OCI-LY7 (cell line): Measurements from ENCODE around the gene MRO. TPM values are rescaled to one million over a fixed set of nuclear protein-coding genes. Genes with fewer than 3 reads are reported as not detected.

Experiments
- BruUV-seq: library from RNA; stranded (reverse); fragments of 400-500 nt; replicated peaks from 2 replicates; lab custom pipeline; 2021; lab: Mats Ljungman, UMichigan
- CTCF ChIA-PET: fragments of 300-600 bp; sonication (Branson Sonifier 250); formaldehyde crosslinking; loops from one replicate; lab custom pipeline; 2022; ENCODE audit warnings: antibody characterized with exemption; ENCODE audit not compliant: unreplicated experiment; lab: Charles Lee
- POLR2A ChIA-PET: fragments of 300-600 bp; sonication (Branson Sonifier 250); formaldehyde crosslinking; loops from one replicate; lab custom pipeline; 2022; ENCODE audit warnings: antibody characterized with exemption; lab: Charles Lee
- DNase-seq: peaks from one replicate; pipeline ENCODE4 v3.0.0-alpha.2; 2015; ENCODE audit warnings: low spot score
- H2AFZ ChIP-seq: fragments of 200-600 bp; sonication (generic), shearing (Covaris generic); 2 replicates; pipeline ENCODE4 v1.6.1; 2014; ENCODE audit warnings: mild to moderate bottlenecking, antibody characterized with exemption, low read length, moderate library complexity
- H3K27ac ChIP-seq: fragments of 200-600 bp; sonication (generic); 2 replicates; pipeline ENCODE4 v1.5.1; 2014; ENCODE audit warnings: mixed run types, low read depth, mild to moderate bottlenecking, moderate library complexity, low read length, inconsistent platforms; ENCODE audit not compliant: poor library complexity, severe bottlenecking
- H3K36me3 ChIP-seq: fragments of 200-600 bp; sonication (generic); 2 replicates; pipeline ENCODE4 v1.6.1; 2014; ENCODE audit warnings: mild to moderate bottlenecking, antibody characterized with exemption, low read length, moderate library complexity, mixed read lengths; ENCODE audit not compliant: insufficient read depth
- H3K4me1 ChIP-seq: fragments of 200-600 bp; sonication (generic); 2 replicates; pipeline ENCODE4 v1.5.1; 2014; ENCODE audit warnings: mild to moderate bottlenecking, low read length; ENCODE audit not compliant: insufficient read depth, poor library complexity, severe bottlenecking
- H3K4me2 ChIP-seq: fragments of 200-600 bp; sonication (generic); 2 replicates; pipeline ENCODE4 v1.6.1; 2014; ENCODE audit warnings: mild to moderate bottlenecking, low read length
- H3K4me3 ChIP-seq: fragments of 200-600 bp; sonication (generic); 2 replicates; pipeline ENCODE4 v1.5.1; 2014; ENCODE audit warnings: mild to moderate bottlenecking, low read depth, low read length; ENCODE audit not compliant: poor library complexity, severe bottlenecking
- H3K79me2 ChIP-seq: fragments of 200-600 bp; sonication (generic); 2 replicates; pipeline ENCODE4 v1.6.1; 2016; ENCODE audit warnings: low read depth, mild to moderate bottlenecking, low read length, moderate library complexity, mixed read lengths; ENCODE audit not compliant: insufficient read depth
- H3K9me2 ChIP-seq: fragments of 200-600 bp; sonication (generic); 2 replicates; pipeline ENCODE4 v1.6.1; 2016; ENCODE audit warnings: mild to moderate bottlenecking, low read length, mixed read lengths; ENCODE audit not compliant: insufficient read depth
- H3K9me3 ChIP-seq: fragments of 200-600 bp; sonication (generic); 2 replicates; pipeline ENCODE4 v1.6.1; 2014; ENCODE audit warnings: mild to moderate bottlenecking, mixed run types, low read length, mixed read lengths
- H4K20me1 ChIP-seq: fragments of 200-600 bp; sonication (generic); 2 replicates; pipeline ENCODE4 v1.6.1; 2014; ENCODE audit warnings: mild to moderate bottlenecking, antibody characterized with exemption, low read length, moderate library complexity, mixed read lengths; ENCODE audit not compliant: insufficient read depth
- EZH2phosphoT487 ChIP-seq: fragments of 200-600 bp; sonication (generic); IDR thresholded peaks from 2 replicates; pipeline ENCODE4 v1.6.1; 2018; ENCODE audit warnings: low read depth, borderline replicate concordance, mild to moderate bottlenecking, mixed run types, antibody characterized with exemption, low read length, moderate library complexity, mixed read lengths
- intact Hi-C: fragments of 100-400 bp; cut with micrococcal nuclease; formaldehyde crosslinking; loops from one replicate; pipeline ENCODE4 v1.10.0; 2022; ENCODE audit not compliant: unreplicated experiment
- total RNA-seq, 2 experiments: library from RNA; depleted of rRNA in 1 of 2; stranded (reverse); fragments of >200 nt in 1 of 2; shearing (Covaris generic) in 1 of 2; gene quantifications; 2 replicates each; pipeline ENCODE4 v1.2.3, GENCODE V29; 2014 to 2022
- TF ChIP-seq, protein P1 (sequence below): fragments of 200-600 bp; sonication (generic); conservative IDR thresholded peaks from 2 replicates; pipeline ENCODE4 v1.5.1; 2014; ENCODE audit warnings: mild to moderate bottlenecking, antibody characterized with exemption, low read length, moderate library complexity, mixed read lengths

Gene MRO
- total RNA-seq, 2 experiments from 2014 or later, result 0.22 to 0.46 TPM

DNA sequence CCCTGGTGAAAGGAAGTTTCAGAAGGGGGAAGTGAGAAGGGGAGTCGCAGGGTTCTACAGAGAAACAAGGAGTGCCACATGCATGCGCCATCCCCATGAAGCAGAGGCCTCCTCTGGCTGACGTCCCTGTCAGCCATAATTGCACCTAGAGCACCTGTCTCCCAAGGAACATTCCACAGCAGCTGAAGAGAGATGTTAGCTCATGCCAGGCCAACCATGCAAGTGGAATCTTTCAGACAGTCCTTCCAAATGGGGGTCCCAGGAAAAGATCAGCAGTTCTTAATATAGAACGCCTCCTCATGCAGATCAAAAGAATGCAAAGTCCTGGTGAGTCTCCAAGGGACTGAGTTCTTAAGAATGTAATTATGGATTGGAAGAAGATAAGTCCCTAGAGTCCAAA lies 29.6 kb downstream of the MRO start:
- H3K9me2 ChIP-seq, result no peaks in the 10 kb centered on the region
- BruUV-seq, result no TSS peak
- CTCF ChIA-PET, result no interaction called here

DNA sequence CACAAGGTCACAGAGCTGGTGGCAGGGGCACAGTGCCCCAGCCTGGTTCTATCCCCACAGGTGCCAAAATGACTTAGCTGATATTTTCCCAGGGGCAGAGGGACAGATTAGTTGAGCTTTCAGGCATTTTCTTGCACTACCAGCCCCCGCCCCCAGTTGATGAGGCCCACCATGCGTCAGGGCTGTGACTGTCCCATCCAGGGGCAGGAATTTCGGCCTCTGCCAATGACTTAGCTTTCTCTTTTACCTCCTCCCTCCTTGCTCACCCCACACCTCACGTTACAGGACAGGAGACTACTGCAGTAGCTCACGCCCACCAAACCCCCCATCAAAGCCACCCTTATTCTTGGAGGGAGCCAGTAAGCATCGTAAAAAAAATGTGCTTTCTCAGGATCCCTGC lies 31.5 kb downstream of the MRO start:
- no peak for DNase-seq
- Histone ChIP-seq H4K20me1 (no peaks in the 10 kb centered on the region), H3K4me1 (no peaks in the 10 kb centered on the region), H2AFZ (no peak overlapping the region), H3K9me2 (no peaks in the 10 kb centered on the region), H3K27ac (no peak overlapping the region), H3K9me3 (no peaks in the 10 kb centered on the region), H3K4me3 (no peak overlapping the region), H3K4me2 (no peak overlapping the region), H3K79me2 (no peaks in the 10 kb centered on the region), H3K36me3 (no peaks in the 10 kb centered on the region)
- intact Hi-C loops, result no loop called here
- ChIA-PET CTCF (no interaction called here), POLR2A (interaction anchor here (0.6 kb wide), 1 partner anchor 8 kb away, joined by 4 read pairs; no protein-coding TSS in a partner anchor)
- no TSS peak for BruUV-seq
- TF ChIP-seq, protein P1, sequence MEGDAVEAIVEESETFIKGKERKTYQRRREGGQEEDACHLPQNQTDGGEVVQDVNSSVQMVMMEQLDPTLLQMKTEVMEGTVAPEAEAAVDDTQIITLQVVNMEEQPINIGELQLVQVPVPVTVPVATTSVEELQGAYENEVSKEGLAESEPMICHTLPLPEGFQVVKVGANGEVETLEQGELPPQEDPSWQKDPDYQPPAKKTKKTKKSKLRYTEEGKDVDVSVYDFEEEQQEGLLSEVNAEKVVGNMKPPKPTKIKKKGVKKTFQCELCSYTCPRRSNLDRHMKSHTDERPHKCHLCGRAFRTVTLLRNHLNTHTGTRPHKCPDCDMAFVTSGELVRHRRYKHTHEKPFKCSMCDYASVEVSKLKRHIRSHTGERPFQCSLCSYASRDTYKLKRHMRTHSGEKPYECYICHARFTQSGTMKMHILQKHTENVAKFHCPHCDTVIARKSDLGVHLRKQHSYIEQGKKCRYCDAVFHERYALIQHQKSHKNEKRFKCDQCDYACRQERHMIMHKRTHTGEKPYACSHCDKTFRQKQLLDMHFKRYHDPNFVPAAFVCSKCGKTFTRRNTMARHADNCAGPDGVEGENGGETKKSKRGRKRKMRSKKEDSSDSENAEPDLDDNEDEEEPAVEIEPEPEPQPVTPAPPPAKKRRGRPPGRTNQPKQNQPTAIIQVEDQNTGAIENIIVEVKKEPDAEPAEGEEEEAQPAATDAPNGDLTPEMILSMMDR, result no peak
- TF ChIP-seq EZH2phosphoT487, result no peak

More for the DNA sequence above, 29.6 kb downstream of the MRO start:
- no peak overlapping the region for H3K4me3 ChIP-seq
- H3K9me3 ChIP-seq, result no peaks in the 10 kb centered on the region
- no peaks in the 10 kb centered on the region for H4K20me1 ChIP-seq
- POLR2A ChIA-PET, result interaction anchor here (0.7 kb wide), 1 partner anchor 18 kb away, joined by 3 read pairs; no protein-coding TSS in a partner anchor
- no peak overlapping the region for H3K4me2 ChIP-seq
- H2AFZ ChIP-seq, result no peak overlapping the region
- H3K79me2 ChIP-seq, result no peaks in the 10 kb centered on the region
- no peak overlapping the region for H3K27ac ChIP-seq
- TF ChIP-seq, protein P1, result no peak
- no peak for TF ChIP-seq EZH2phosphoT487
- H3K4me1 ChIP-seq, result no peaks in the 10 kb centered on the region
- no peaks in the 10 kb centered on the region for H3K36me3 ChIP-seq
- intact Hi-C loops, result no loop called here
- DNase-seq, result no peak

DNA sequence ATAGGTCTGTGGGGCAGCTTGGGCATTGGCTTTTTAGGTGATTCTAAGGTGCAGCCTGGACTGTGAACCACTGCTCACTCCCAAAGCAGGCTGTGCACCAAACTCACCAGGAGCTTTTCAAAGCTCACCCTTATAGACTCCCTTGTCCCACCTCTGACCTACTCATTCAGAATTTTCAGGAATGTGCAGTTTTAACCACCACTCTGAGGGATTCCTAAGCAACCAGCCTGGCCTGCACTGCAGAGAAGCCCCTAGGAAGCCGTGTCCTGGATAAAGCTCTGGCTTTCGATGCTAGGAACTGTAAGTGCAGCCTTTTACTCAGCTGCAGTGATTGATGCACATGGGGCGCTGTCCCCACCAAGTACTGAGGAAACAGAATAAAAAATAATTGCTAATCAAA lies 33.0 kb downstream of the MRO start:
- POLR2A ChIA-PET, result interaction anchor here (0.6 kb wide), 1 partner anchor 780 kb away, joined by 3 read pairs; no protein-coding TSS in a partner anchor
- no peaks in the 10 kb centered on the region for H4K20me1 ChIP-seq
- CTCF ChIA-PET, result no interaction called here

More for the DNA sequence above, 33.0 kb downstream of the MRO start:
- Histone ChIP-seq H3K4me3 (no peak overlapping the region), H2AFZ (no peak overlapping the region), H3K27ac (no peak overlapping the region), H3K9me3 (no peaks in the 10 kb centered on the region), H3K4me1 (no peaks in the 10 kb centered on the region), H3K4me2 (no peak overlapping the region), H3K79me2 (no peaks in the 10 kb centered on the region), H3K36me3 (no peaks in the 10 kb centered on the region), H3K9me2 (no peaks in the 10 kb centered on the region)
- BruUV-seq, result no TSS peak
- no peak for DNase-seq
- intact Hi-C loops, result no loop called here
- TF ChIP-seq, protein P1, result no peak
- no peak for TF ChIP-seq EZH2phosphoT487
